Measurements from ENCODE around the gene CNTNAP2.

Gene CNTNAP2

GRCh38 chr7:148153616-148154284, 2037.1 kb downstream of the CNTNAP2 start:
- no peak for DNase-seq (ENCODE audit: low spot score)

DNA sequence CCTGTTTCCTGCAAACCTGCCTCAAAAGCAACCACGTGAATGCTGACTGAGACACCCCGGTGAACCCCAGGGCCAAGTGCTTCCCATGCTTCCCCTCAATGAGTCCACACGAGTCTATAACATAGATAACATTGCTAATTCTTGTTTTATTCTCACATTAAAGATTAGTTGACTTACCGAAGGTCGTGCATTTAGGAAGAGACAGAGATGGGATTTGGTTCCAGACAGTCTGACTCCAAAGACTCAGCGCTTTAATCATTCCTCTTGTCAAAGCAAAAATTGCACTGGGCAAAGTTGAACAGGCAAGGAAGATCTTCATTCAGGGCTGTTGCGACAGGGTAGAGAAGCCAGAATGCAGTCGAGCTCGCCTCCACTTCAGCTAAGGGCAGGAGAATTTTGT, 2038.4 kb downstream of the CNTNAP2 start:
- no peak for DNase-seq (ENCODE audit: low spot score)

- DNase-seq (ENCODE audit: low spot score), result no peak
Measured at GRCh38 chr7:148155826-148156225, 2039.2 kb downstream of the CNTNAP2 start.

DNA sequence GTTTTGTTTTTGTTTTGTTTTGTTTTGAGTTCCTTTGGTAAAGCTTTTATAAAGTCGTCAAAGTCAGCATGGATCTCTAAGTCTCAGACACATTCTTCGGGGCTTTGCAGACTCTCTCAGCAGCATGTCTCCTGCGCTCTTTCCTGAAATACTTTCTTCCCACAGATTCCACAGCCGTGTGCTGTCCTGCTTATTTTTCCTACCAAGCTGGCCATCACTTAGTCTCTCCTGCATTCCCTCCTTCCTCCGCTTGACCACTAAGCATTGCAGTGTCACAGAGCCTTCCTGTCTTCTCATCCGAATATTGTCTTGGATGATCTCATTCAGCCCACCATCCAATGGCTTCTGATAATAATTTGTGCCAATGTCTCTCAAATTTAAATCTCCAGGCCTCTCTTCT, 2039.6 kb downstream of the CNTNAP2 start:
- DNase-seq (ENCODE audit: low spot score), result no peak

DNA sequence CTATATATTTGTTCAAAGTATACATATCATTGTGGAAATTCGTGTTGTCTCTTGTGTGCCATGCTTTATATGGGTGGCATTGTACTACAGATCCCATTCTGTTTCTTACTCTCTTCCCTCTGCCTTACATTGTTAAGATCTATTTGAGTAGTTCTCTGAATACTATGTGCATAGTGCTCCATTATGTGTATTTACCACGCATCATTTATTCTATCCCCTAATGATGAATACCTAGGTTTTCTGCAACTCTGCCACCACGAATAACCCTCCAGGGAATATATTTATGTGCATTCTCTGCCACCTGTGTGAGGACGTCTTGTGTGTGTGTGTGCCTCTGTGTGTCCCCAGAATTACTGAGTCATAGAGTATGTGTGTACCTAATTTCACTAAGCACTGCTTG, 2042.7 kb downstream of the CNTNAP2 start:
- DNase-seq (ENCODE audit: low spot score), result no peak

DNA sequence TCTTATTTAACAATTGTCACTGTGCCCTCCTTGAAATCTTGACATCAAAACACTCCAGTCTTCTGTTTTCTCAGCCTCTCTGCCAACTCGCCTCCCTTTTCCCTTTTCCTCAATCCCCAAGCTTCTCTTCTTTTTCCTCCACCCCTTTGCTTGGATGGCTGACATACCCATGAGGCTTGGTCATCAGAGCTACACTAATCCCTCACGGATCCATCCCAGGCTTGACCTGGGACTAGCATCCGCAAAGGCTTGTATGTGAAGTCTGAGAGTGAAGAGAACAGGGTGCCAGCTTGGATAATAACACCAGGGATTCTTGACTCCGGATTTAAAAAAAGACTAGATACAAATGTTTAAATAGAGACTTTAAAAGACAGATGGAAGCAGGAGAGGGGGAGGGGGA, 2045.2 kb downstream of the CNTNAP2 start:
- no peak for DNase-seq (ENCODE audit: low spot score)

GRCh38 chr7:148162808-148163207, 2046.2 kb downstream of the CNTNAP2 start:
- DNase-seq (ENCODE audit: low spot score), result no peak

- DNase-seq (ENCODE audit: low spot score), result no peak
Measured at GRCh38 chr7:148163246-148163645, 2046.6 kb downstream of the CNTNAP2 start.

DNA sequence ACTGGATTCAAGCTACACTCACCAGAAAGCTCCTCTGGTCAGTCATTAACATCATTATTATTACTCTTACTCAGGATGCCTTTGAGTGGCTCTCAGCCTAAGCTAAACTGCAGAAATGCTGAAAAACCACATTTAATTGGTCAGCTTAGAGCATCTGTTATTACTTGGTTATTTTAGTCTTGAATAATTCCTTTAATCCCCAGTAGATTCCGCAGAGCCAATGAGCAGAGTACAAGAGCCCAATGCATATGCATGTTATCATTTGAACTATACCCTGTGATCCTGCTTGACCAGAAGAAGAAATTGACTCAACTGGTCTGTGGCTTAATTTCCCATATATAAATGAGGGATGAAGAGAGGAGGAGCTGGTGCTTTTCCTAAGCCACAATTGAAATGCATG, 2056.3 kb downstream of the CNTNAP2 start:
- DNase-seq (ENCODE audit: low spot score), result no peak

DNA sequence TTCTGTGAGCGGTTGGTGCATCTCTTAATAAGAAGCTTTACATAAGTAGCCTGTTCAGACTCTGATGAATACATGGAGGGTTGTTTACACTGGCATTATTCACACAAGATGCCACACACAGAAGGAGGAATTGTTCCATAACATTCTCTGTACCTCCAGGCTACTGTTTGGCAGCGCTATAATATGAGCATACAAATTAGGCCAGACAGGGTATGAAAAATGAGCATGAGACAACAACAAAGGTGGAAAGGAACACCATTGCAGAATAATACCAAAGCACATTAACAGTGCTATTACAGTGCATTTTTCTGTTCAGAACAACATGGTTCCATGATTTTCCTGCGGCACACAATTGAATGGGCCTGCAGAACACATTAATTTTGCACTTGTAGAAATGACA, 2056.8 kb downstream of the CNTNAP2 start:
- no peak for DNase-seq (ENCODE audit: low spot score)

GRCh38 chr7:148174376-148174775, 2057.8 kb downstream of the CNTNAP2 start:
- DNase-seq (ENCODE audit: low spot score), result no peak

DNA sequence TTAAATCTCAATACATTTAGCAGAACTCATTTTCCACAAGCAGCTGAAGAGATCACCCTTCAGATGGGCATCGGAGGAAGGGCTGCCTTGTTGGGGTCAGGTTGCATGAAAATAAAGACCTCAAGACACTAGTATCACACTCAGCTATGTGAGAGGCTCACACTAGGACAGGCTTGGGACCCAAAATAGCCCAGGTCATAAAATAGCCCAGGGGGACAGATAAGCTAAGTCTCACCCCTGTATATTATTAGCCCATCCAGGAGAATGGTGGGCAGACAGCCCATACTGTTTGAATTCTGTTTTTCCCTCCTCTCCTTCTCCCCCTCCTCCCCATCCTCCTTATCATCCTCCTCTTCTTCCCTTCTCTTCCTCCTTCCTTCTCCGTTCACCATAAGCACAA, 2058.9 kb downstream of the CNTNAP2 start:
- DNase-seq (ENCODE audit: low spot score), result no peak

DNA sequence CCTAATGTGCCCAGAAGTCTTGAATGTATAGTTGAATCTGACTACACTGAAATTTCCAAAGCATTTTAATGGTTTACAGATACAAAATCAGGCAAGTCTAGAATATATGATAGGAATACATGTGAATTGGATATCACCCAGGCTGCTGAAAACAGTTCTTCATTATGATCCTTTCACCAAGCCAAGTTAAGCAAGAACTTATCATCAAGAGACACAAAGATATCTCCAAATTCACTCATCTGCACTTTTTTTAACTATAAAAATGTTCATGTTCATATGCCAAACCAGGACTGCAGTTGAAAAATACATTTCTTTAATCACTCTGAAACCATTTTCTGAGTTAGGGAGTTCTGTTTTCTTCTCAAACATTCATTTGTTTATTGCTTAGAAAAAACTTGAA, 2061.4 kb downstream of the CNTNAP2 start:
- DNase-seq (ENCODE audit: low spot score), result no peak

- DNase-seq (ENCODE audit: low spot score), result no peak
Measured at GRCh38 chr7:148180075-148180474, 2063.5 kb downstream of the CNTNAP2 start.

DNA sequence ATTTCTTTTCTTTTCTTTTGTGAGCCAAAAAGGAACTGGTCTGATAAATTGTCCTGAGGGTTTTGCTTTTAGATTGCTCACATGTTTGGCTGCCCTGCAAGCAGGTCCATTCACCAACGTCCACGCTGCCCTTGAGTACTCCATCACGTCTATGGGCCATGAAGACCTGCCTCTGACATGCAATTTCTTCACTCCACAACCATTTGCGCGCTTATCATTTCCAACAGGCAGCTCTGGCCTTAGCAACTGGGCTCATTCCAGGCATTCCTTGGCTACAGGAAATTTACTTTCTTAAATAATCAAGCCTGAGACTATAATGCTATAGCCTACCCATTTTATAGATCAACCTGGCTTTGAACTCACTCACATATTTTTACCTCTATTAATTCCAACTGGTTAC, 2065.7 kb downstream of the CNTNAP2 start:
- DNase-seq (ENCODE audit: low spot score), result no peak

DNA sequence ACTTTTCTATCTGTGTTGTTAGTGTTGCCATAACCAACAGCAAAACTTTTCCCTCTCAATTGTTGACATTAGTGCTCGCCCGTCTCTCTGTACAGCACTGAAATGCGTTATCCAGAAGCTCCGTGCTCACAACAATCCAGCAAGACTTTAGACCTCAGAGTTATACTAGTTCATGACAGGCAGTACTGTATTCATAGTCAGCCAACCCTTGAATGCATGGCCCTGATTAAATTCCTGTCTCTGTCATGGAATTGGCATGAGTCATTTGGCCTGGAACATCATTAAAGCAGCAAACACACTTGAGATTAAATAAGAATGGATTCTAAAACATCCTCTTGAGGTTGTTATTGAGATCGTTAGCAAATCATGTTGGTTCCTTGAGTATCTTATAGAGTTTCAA, 2068.4 kb downstream of the CNTNAP2 start:
- DNase-seq (ENCODE audit: low spot score), result no peak

DNA sequence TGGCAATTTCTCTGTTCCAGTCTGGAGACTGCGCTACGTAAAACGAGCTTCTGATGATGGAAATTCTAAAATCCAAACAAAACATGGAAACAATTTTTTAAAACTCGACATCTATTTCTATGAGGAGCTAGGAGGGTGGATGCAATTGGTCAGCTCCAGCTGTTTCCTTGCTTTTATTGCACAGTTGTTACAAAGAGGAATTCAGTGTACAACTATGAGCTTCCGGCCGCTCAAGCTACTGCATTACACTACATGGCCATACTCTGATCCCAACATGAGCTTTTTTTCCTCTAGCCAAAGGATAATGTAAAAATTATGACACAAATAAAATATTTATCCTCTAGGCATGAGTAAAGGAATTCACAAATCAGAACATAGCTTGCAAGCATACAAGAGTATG, 2070.9 kb downstream of the CNTNAP2 start:
- DNase-seq (ENCODE audit: low spot score), result no peak

- DNase-seq (ENCODE audit: low spot score), result no peak
Measured at GRCh38 chr7:148191391-148192065, 2074.9 kb downstream of the CNTNAP2 start.

DNA sequence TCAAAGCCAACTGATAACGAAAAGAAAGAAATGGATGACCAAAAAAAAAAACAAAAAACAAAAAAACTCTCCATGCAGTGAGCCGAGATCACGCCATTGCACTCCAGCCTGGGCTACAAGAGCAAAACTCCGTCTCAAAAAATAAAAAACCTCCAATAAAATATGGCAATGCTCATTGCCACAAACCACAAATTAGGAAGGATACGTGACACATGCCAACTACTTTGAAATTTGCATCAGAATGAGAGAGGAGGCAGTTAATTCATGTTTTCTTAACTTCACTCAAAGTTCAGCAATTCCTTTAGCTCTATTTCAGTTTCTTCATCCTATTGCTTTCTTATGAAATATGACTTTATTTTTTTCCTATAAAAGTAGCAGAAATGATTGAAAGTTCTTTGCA, 2075.9 kb downstream of the CNTNAP2 start:
- DNase-seq (ENCODE audit: low spot score), result no peak

- no peak for DNase-seq (ENCODE audit: low spot score)
Measured at GRCh38 chr7:148201992-148202391, 2085.4 kb downstream of the CNTNAP2 start.

GRCh38 chr7:148204639-148205304, 2088.2 kb downstream of the CNTNAP2 start:
- no peak for DNase-seq (ENCODE audit: low spot score)

- DNase-seq (ENCODE audit: low spot score), result no peak
Measured at GRCh38 chr7:148209643-148210190, 2093.1 kb downstream of the CNTNAP2 start.

- DNase-seq (ENCODE audit: low spot score), result no peak
Measured at GRCh38 chr7:148210804-148211325, 2094.3 kb downstream of the CNTNAP2 start.

Data from NAMALWA (cell line).